C4-2B (cell line): ENCODE data around the gene SARS1.

Experiments
- CTCF ChIP-seq: fragments of 450-650 bp; conservative IDR thresholded peaks from 2 replicates; pipeline ENCODE4 v1.5.1; 2017; ENCODE audit warnings: mild to moderate bottlenecking
- ZFX ChIP-seq: fragments of 450-650 bp; IDR thresholded peaks from 2 replicates; pipeline ENCODE4 v1.6.1; 2017

GRCh38 chr1:109280862-109281261 is 67.1 kb downstream of the SARS1 start:
- no peak for TF ChIP-seq CTCF
- no peak for TF ChIP-seq ZFX
